ENCODE data around the gene CBFB.

GRCh38 chr16:67013233-67013822 lies 15.6 kb upstream of the CBFB start:
- TF ChIP-seq, protein P1, sequence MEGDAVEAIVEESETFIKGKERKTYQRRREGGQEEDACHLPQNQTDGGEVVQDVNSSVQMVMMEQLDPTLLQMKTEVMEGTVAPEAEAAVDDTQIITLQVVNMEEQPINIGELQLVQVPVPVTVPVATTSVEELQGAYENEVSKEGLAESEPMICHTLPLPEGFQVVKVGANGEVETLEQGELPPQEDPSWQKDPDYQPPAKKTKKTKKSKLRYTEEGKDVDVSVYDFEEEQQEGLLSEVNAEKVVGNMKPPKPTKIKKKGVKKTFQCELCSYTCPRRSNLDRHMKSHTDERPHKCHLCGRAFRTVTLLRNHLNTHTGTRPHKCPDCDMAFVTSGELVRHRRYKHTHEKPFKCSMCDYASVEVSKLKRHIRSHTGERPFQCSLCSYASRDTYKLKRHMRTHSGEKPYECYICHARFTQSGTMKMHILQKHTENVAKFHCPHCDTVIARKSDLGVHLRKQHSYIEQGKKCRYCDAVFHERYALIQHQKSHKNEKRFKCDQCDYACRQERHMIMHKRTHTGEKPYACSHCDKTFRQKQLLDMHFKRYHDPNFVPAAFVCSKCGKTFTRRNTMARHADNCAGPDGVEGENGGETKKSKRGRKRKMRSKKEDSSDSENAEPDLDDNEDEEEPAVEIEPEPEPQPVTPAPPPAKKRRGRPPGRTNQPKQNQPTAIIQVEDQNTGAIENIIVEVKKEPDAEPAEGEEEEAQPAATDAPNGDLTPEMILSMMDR (IDR thresholded peaks at IDR 0.05; ENCODE audit: insufficient read depth, low read length), result no peak
- TF ChIP-seq REST (IDR thresholded peaks at IDR 0.05; ENCODE audit: insufficient replicate concordance, low read depth), result no peak
- no peak for TF ChIP-seq POLR2AphosphoS5 (IDR thresholded peaks at IDR 0.05; ENCODE audit: low read depth)
- no peak for TF ChIP-seq SPI1 (IDR thresholded peaks at IDR 0.05; ENCODE audit: borderline replicate concordance, low read depth)
- TF ChIP-seq GABPA (IDR thresholded peaks at IDR 0.05; ENCODE audit: low read depth), result no peak

Measured in HL-60 (cell line).